HepG2 (cell line): ENCODE measurements around the gene FAM53B. TPM values are rescaled to one million over a fixed set of nuclear protein-coding genes. Genes with fewer than 3 reads are reported as not detected.

Experiments used
- ATAC-seq: fragments of 200-7000 bp; cut with Tn5 transposase; 3 replicates; pipeline ENCODE4 v1.9.1; 2020; ENCODE audit warnings: mild to moderate bottlenecking, moderate library complexity
- BruUV-seq: library from RNA; stranded (reverse); fragments of 400-500 nt; replicated peaks from 2 replicates; lab custom pipeline; 2021; lab: Mats Ljungman, UMichigan
- CTCF ChIA-PET: fragments of 300-600 bp; formaldehyde crosslinking; extraction: SDS; loops from one replicate; lab custom pipeline; 2021; ENCODE audit warnings: low total read pairs, inconsistent platforms, low intra/inter-chr PET ratio; lab: Yijun Ruan, JAX
- POLR2A ChIA-PET: fragments of 350-600 bp; sonication (Branson Sonifier 250); formaldehyde crosslinking; loops from one replicate; lab custom pipeline; 2020; ENCODE audit warnings: antibody characterized with exemption, inconsistent platforms; lab: Yijun Ruan, JAX
- DNase-seq: peaks from one replicate; pipeline ENCODE4 v3.0.0-alpha.2; 2015; ENCODE audit warnings: low spot score
- FAIRE-seq: peaks from 3 replicates; lab custom pipeline; 2011; peaks lifted over from hg19 to GRCh38; lab: Jason Lieb, UNC
- H2AFZ ChIP-seq: one replicate; pipeline ENCODE4 v1.6.1; 2011; ENCODE audit warnings: low read length, inconsistent platforms
- H3K27ac ChIP-seq: fragments of 300-600 bp; 3 replicates; pipeline ENCODE4 v1.8.0; 2011; ENCODE audit warnings: mixed run types, mild to moderate bottlenecking, mixed read lengths, low read length, inconsistent platforms; ENCODE audit not compliant: insufficient read depth; ENCODE audit errors: extremely low read length
- H3K27me3 ChIP-seq, 2 experiments: fragments of 200-600 bp in 1 of 2; 2 replicates in 1 of 2; 3 replicates in 1 of 2; pipeline versions ENCODE4 v1.6.0 to v1.8.0; 2011; ENCODE audit warnings: low read length in 2 of 2, mild to moderate bottlenecking in 2 of 2, moderate library complexity in 2 of 2, inconsistent platforms in 1 of 2; ENCODE audit not compliant: insufficient read depth in 2 of 2, control insufficient read depth in 1 of 2
- H3K36me3 ChIP-seq, 2 experiments: fragments of 200-600 bp in 1 of 2; replicated peaks in 1 of 2; 2 replicates in 1 of 2; 3 replicates in 1 of 2; pipeline versions ENCODE4 v1.5.1 to v1.8.0; 2011; ENCODE audit warnings: low read length in 2 of 2, inconsistent platforms in 1 of 2; ENCODE audit not compliant: insufficient read depth in 2 of 2, control insufficient read depth in 1 of 2
- H3K4me1 ChIP-seq: 2 replicates; pipeline ENCODE4 v1.5.1; 2012; ENCODE audit warnings: low read length, inconsistent platforms; ENCODE audit not compliant: insufficient read depth
- H3K4me2 ChIP-seq: 2 replicates; pipeline ENCODE4 v1.6.0; 2011; ENCODE audit warnings: low read depth, low read length, inconsistent platforms
- H3K4me3 ChIP-seq, 3 experiments: fragments of 200-600 bp in 1 of 3; sonication (generic), shearing (Covaris generic) in 1 of 3; replicated peaks in 1 of 3; 2 replicates each; pipeline ENCODE4 v1.5.1; 2011 to 2016; ENCODE audit warnings: low read length in 3 of 3, inconsistent platforms in 2 of 3, low read depth in 2 of 3, mild to moderate bottlenecking in 2 of 3, control low read depth in 1 of 3, mixed read lengths in 1 of 3; ENCODE audit not compliant: insufficient read depth in 1 of 3
- H3K79me2 ChIP-seq: one replicate; pipeline ENCODE4 v1.6.1; 2011; ENCODE audit warnings: low read length, inconsistent platforms; ENCODE audit not compliant: insufficient read depth
- H3K9ac ChIP-seq: 2 replicates; pipeline ENCODE4 v1.6.0; 2011; ENCODE audit warnings: mild to moderate bottlenecking, low read depth, low read length, inconsistent platforms; ENCODE audit not compliant: insufficient read depth
- H3K9me3 ChIP-seq: 2 replicates; pipeline ENCODE4 v1.5.1; 2012; ENCODE audit warnings: mild to moderate bottlenecking, low read length
- H4K20me1 ChIP-seq: 2 replicates; pipeline ENCODE4 v1.6.0; 2011; ENCODE audit warnings: inconsistent platforms, mild to moderate bottlenecking, low read length, moderate library complexity; ENCODE audit not compliant: insufficient read depth
- FLYWCH1 ChIP-seq: sonication (generic); formaldehyde crosslinking; IDR thresholded peaks from 2 replicates; pipeline ENCODE4 v1.8.1; 2023; ENCODE audit warnings: mild to moderate bottlenecking, missing genetic modification reagents
- KDM6A ChIP-seq: IDR thresholded peaks from 2 replicates; pipeline ENCODE4 v1.6.1; 2016; ENCODE audit warnings: low read depth
- LBX2 ChIP-seq: sonication (generic); formaldehyde crosslinking; IDR thresholded peaks from 2 replicates; pipeline ENCODE4 v1.5.0; 2020; ENCODE audit warnings: missing genetic modification reagents, mild to moderate bottlenecking, borderline replicate concordance
- MNT ChIP-seq: fragments of 450-650 bp; IDR thresholded peaks from 2 replicates; pipeline ENCODE4 v1.6.1; 2016
- MXD1 ChIP-seq: sonication (generic); formaldehyde crosslinking; IDR thresholded peaks from 2 replicates; pipeline ENCODE4 v1.4.0; 2020; ENCODE audit warnings: mild to moderate bottlenecking, missing genetic modification reagents
- SSRP1 ChIP-seq: IDR thresholded peaks from 2 replicates; pipeline ENCODE4 v1.6.1; 2016; ENCODE audit warnings: control low read depth
- ZFP36L2 ChIP-seq: sonication (generic); formaldehyde crosslinking; IDR thresholded peaks from 2 replicates; pipeline ENCODE4 v1.4.0; 2020; ENCODE audit warnings: missing genetic modification reagents
- ZMYM3 ChIP-seq: sonication (generic); formaldehyde crosslinking; IDR thresholded peaks from 2 replicates; pipeline ENCODE4 v1.5.1; 2020; ENCODE audit warnings: mild to moderate bottlenecking, missing genetic modification reagents
- ZNF124 ChIP-seq: sonication (generic); formaldehyde crosslinking; IDR thresholded peaks from 2 replicates; pipeline ENCODE4 v1.4.0; 2020; ENCODE audit warnings: missing genetic modification reagents
- ZNF33B ChIP-seq: sonication (generic); formaldehyde crosslinking; IDR thresholded peaks from 2 replicates; pipeline ENCODE4 v1.5.1; 2020; ENCODE audit warnings: mild to moderate bottlenecking, missing genetic modification reagents
- ZNF740 ChIP-seq: sonication (generic); formaldehyde crosslinking; IDR thresholded peaks from 2 replicates; pipeline ENCODE4 v1.4.0; 2020; ENCODE audit warnings: missing genetic modification reagents
- ZNF770 ChIP-seq: sonication (generic); formaldehyde crosslinking; IDR thresholded peaks from 2 replicates; pipeline ENCODE4 v1.5.0; 2020; ENCODE audit warnings: mild to moderate bottlenecking, missing genetic modification reagents
- ZSCAN22 ChIP-seq: sonication (generic); formaldehyde crosslinking; IDR thresholded peaks from 2 replicates; pipeline ENCODE4 v1.4.0; 2020; ENCODE audit warnings: mild to moderate bottlenecking, missing genetic modification reagents
- WGBS: methylation state at CpG from one replicate; pipeline ENCODE4 v1.1.6; 2017; ENCODE audit warnings: low lambda C conversion rate; 5-methylcytosine and 5-hydroxymethylcytosine counted together
- in situ Hi-C: cut with HindIII; loops from 2 replicates; pipeline ENCODE4 v1.10.0; 2017; ENCODE audit warnings: low pct_unique_long_range_greater_than_20kb; ENCODE audit not compliant: extremely low pct_ligation_motif_present
- intact Hi-C: fragments of 100-400 bp; cut with micrococcal nuclease; formaldehyde crosslinking; loops from one replicate; pipeline ENCODE4 v1.10.0; 2022; ENCODE audit not compliant: unreplicated experiment
- polyA plus RNA-seq, 8 experiments: library from polyadenylated mRNA; depleted of rRNA in 3 of 8; stranded (reverse) in 7 of 8; unstranded in 1 of 8; fragments of >200 nt; fragmentation: Illumina TruSeq in 4 of 8; extraction: Trizol in 4 of 8; gene quantifications; 2 replicates each; pipeline versions ENCODE4 v1.2.1 to v1.2.3, GENCODE V29; 2011 to 2016; ENCODE audit warnings: low read depth in 4 of 8, missing spikeins in 1 of 8, mixed read lengths in 1 of 8; ENCODE audit not compliant: insufficient read depth in 1 of 8
- total RNA-seq, 5 experiments: library from RNA; depleted of rRNA; stranded (reverse); fragments of >200 nt; fragmentation: Illumina TruSeq; extraction: Trizol; gene quantifications; 2 replicates each; pipeline ENCODE4 v1.2.3, GENCODE V29; 2016; ENCODE audit warnings: low read depth in 1 of 5

Gene FAM53B
- total and polyA plus RNA-seq, 2 of the 13 experiments (the other 11 are each of a cell fraction or from before 2014, with no cell fraction given): 6.4 to 19.3 TPM

- no peak for TF ChIP-seq ZFP36L2 (CRISPR knock-in tag)
These were observed 107.0 kb downstream of the FAM53B start (continued) for GRCh38 chr10:124637091-124637700.

GRCh38 chr10:124636271-124636995, 107.7 kb downstream of the FAM53B start:
- Histone ChIP-seq H3K9ac (no peak overlapping the region), H4K20me1 (0 out of 2 replicates have a peak, but pooled peaks cover 3% of the 10 kb centered on the region), H3K36me3 (peaks cover 0 to 3% of the 10 kb centered on the region in 2 experiments; a peak in 2 of 5 replicates), H3K9me3 (no peaks in the 10 kb centered on the region), H2AFZ (no peak overlapping the region), H3K4me3 (no peak overlapping the region), H3K79me2 (no peaks in the 10 kb centered on the region), H3K27me3 (no peaks in the 10 kb centered on the region), H3K4me2 (no peak overlapping the region), H3K4me1 (no peaks in the 10 kb centered on the region), H3K27ac (no peak overlapping the region)
- ChIA-PET POLR2A (no interaction called here), CTCF (no interaction called here)
- ATAC-seq (peak; percentile 55), FAIRE-seq (no peak), DNase-seq (no peak)
- WGBS: 95% methylated on average over 13 of the region's 19 CpGs
- TF ChIP-seq MXD1 (CRISPR knock-in tag) (no peak), FLYWCH1 (CRISPR knock-in tag) (no peak), ZNF124 (no peak), MNT (no peak), SSRP1 (CRISPR knock-in tag) (no peak), LBX2 (CRISPR knock-in tag) (no peak), ZNF770 (CRISPR knock-in tag) (no peak), ZNF740 (CRISPR knock-in tag) (no peak), ZMYM3 (CRISPR knock-in tag) (no peak), ZNF33B (CRISPR knock-in tag) (no peak), ZSCAN22 (CRISPR knock-in tag) (no peak), KDM6A (no peak)
- no TSS peak for BruUV-seq
- in situ Hi-C loops (no loop called here), intact Hi-C loops (no loop called here)
